Upper lobe of left lung (tissue), 6 donors: ENCODE data around the gene SATL1. TPM values are rescaled to one million over a fixed set of nuclear protein-coding genes. Genes with fewer than 3 reads are reported as not detected.
A peak's percentile ranks its signal among the peaks of the same experiment; 100 is the strongest.

Experiments
- ATAC-seq, 2 donors: fragments of 200-7000 bp; cut with Tn5 transposase; one replicate each; pipeline ENCODE4 v1.9.1; 2022; ENCODE audit warnings: mild to moderate bottlenecking in 2 of 2, moderate library complexity in 2 of 2; ENCODE audit not compliant: low FRiP score in 2 of 2
- DNase-seq, 2 donors: peaks; one replicate each; pipeline ENCODE4 v3.0.0-alpha.2; 2019 to 2020
- H3K27ac ChIP-seq, 4 donors: fragments of 200-600 bp; sonication (generic); one replicate each; pipeline ENCODE4 v1.5.1; 2016 to 2019
- H3K27me3 ChIP-seq, 4 donors: fragments of 200-600 bp; sonication (generic); one replicate each; pipeline ENCODE4 v1.5.1; 2017 to 2019
- H3K36me3 ChIP-seq, 4 donors: fragments of 200-600 bp; sonication (generic); one replicate each; pipeline ENCODE4 v1.5.1; 2016 to 2019
- H3K4me1 ChIP-seq, 4 donors: fragments of 200-600 bp; sonication (generic); one replicate each; pipeline ENCODE4 v1.5.1; 2018 to 2019
- H3K4me3 ChIP-seq, 4 donors: fragments of 200-600 bp; sonication (generic); one replicate each; pipeline ENCODE4 v1.5.1; 2017 to 2019; ENCODE audit warnings: mild to moderate bottlenecking in 2 of 4, moderate library complexity in 1 of 4
- H3K9me3 ChIP-seq, 4 donors: fragments of 200-600 bp; sonication (generic); one replicate each; pipeline ENCODE4 v1.5.1; 2018 to 2019
- EP300 ChIP-seq, 4 donors: sonication (generic); formaldehyde crosslinking; IDR thresholded peaks; one replicate each; pipeline ENCODE4 v1.5.1; 2017; ENCODE audit warnings: antibody characterized with exemption in 4 of 4, control low read depth in 2 of 4
- POLR2A ChIP-seq, 4 donors: fragments of 450-650 bp; IDR thresholded peaks; one replicate each; pipeline ENCODE4 v1.5.1; 2016 to 2017; ENCODE audit warnings: antibody characterized with exemption in 4 of 4, mild to moderate bottlenecking in 2 of 4
- POLR2AphosphoS5 ChIP-seq, 2 donors: sonication (generic); formaldehyde crosslinking; IDR thresholded peaks; one replicate each; pipeline ENCODE4 v1.5.1; 2017; ENCODE audit warnings: antibody characterized with exemption in 2 of 2
- WGBS, 2 donors: methylation state at CpG; one replicate each; pipeline ENCODE4 v1.1.5; 2017 to 2018; 5-methylcytosine and 5-hydroxymethylcytosine counted together
- total RNA-seq, 6 donors: library from RNA; depleted of rRNA in 4 of 6; stranded (reverse); fragments of >200 nt in 4 of 6; gene quantifications; one replicate each; pipeline versions ENCODE4 v1.1.0 to v1.2.1, GENCODE V29; 2016 to 2021
- TF ChIP-seq, protein P1 (sequence below), 6 experiments: fragments of 450-650 bp in 4 of 6; fragments of 200-600 bp in 2 of 6; sonication (generic) in 2 of 6; IDR thresholded peaks; one replicate each; pipeline ENCODE4 v1.5.1; 2016 to 2019; ENCODE audit warnings: antibody characterized with exemption in 6 of 6
- donor health status: DM: no; HTN: no; CAD: no; lungs with moderate emphysema.
- donor health status: DM: no; HTN: yes; CAD: no; lungs with severe emphysema.

Gene SATL1
- total RNA-seq, 6 donors from 2014 or later = not detected

GRCh38 chrX:85112293-85112692, 131.3 kb downstream of the SATL1 start:
- ATAC-seq (no peak), DNase-seq (no peak)
- no peaks in the 10 kb centered on the region for H3K4me1 ChIP-seq
- WGBS, 2 donors = 49 to 52% methylated on average over 7 to 9 of the region's 9 CpGs
- no peak overlapping the region for H3K4me3 ChIP-seq
- no peaks in the 10 kb centered on the region for H3K27me3 ChIP-seq
- H3K27ac ChIP-seq = no peak overlapping the region
- no peaks in the 10 kb centered on the region for H3K36me3 ChIP-seq
- TF ChIP-seq POLR2A (IDR thresholded peaks at IDR 0.05) = no peak
- no peak for TF ChIP-seq POLR2AphosphoS5 (IDR thresholded peaks at IDR 0.05)
- TF ChIP-seq, protein P1, sequence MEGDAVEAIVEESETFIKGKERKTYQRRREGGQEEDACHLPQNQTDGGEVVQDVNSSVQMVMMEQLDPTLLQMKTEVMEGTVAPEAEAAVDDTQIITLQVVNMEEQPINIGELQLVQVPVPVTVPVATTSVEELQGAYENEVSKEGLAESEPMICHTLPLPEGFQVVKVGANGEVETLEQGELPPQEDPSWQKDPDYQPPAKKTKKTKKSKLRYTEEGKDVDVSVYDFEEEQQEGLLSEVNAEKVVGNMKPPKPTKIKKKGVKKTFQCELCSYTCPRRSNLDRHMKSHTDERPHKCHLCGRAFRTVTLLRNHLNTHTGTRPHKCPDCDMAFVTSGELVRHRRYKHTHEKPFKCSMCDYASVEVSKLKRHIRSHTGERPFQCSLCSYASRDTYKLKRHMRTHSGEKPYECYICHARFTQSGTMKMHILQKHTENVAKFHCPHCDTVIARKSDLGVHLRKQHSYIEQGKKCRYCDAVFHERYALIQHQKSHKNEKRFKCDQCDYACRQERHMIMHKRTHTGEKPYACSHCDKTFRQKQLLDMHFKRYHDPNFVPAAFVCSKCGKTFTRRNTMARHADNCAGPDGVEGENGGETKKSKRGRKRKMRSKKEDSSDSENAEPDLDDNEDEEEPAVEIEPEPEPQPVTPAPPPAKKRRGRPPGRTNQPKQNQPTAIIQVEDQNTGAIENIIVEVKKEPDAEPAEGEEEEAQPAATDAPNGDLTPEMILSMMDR (IDR thresholded peaks at IDR 0.05) = no peak
- TF ChIP-seq EP300 (IDR thresholded peaks at IDR 0.05) = no peak
- no peaks in the 10 kb centered on the region for H3K9me3 ChIP-seq

DNA sequence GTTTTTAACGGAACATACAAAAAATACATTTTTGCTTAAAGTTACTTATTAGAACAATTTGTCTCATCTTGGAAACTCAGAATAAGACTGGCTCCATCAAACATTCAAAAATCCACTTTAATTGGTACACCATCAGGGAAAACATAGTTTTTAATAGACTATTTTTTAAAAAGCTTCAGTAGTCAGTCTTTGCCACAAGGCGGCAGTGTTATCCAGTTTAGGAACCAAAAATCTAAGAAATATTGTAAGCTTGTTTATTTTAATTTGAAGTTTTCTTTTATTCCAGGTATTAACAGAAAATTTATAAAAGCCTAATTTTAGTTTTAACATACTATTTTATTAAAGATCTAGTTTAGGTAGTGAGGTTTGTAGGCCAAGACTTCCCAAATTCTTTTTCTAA, 132.2 kb downstream of the SATL1 start:
- no peak for DNase-seq
- Histone ChIP-seq H3K4me3 (no peak overlapping the region), H3K9me3 (no peaks in the 10 kb centered on the region), H3K4me1 (no peaks in the 10 kb centered on the region), H3K27ac (no peak overlapping the region), H3K27me3 (no peaks in the 10 kb centered on the region), H3K36me3 (no peaks in the 10 kb centered on the region)
- TF ChIP-seq POLR2AphosphoS5 (IDR thresholded peaks at IDR 0.05) (no peak), POLR2A (IDR thresholded peaks at IDR 0.05) (no peak), EP300 (IDR thresholded peaks at IDR 0.05) (no peak)
- TF ChIP-seq, protein P1 (IDR thresholded peaks at IDR 0.05) = peak in 4 of 6 experiments; percentile 28 to 60 (median 42)
- WGBS, 2 donors = 31 to 40% methylated on average over 2 of the region's 2 CpGs
- no peak for ATAC-seq

DNA sequence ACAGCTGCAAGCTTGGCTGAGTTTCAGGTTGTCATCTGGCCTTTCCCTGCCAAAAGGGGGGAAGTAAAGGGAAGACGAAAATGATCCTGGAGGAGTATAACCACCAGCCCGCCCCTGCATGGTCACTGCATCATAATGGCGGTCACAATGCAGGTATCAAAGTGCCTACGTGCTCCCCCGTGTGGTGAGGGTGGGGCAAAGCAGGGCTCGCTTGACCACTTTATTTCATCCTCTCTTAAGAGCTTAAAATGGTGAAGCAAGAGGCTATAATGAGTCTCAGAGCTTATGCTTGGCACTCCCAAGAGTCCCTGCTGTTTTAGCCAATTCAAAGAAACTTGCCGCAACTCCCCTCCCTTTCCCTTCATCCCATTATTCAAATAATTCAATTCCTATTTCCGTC, 134.3 kb downstream of the SATL1 start:
- H3K9me3 ChIP-seq = no peaks in the 10 kb centered on the region
- DNase-seq (no peak), ATAC-seq (no peak)
- H3K4me3 ChIP-seq = no peak overlapping the region
- 48 to 79% methylated on average over 8 of the region's 8 CpGs for WGBS, 2 donors
- TF ChIP-seq, protein P1 (IDR thresholded peaks at IDR 0.05) = peak in 2 of 6 experiments; percentile 11 to 23
- TF ChIP-seq POLR2A (IDR thresholded peaks at IDR 0.05) = no peak
- H3K27ac ChIP-seq = no peak overlapping the region
- no peaks in the 10 kb centered on the region for H3K27me3 ChIP-seq
- no peaks in the 10 kb centered on the region for H3K36me3 ChIP-seq
- H3K4me1 ChIP-seq = no peaks in the 10 kb centered on the region

DNA sequence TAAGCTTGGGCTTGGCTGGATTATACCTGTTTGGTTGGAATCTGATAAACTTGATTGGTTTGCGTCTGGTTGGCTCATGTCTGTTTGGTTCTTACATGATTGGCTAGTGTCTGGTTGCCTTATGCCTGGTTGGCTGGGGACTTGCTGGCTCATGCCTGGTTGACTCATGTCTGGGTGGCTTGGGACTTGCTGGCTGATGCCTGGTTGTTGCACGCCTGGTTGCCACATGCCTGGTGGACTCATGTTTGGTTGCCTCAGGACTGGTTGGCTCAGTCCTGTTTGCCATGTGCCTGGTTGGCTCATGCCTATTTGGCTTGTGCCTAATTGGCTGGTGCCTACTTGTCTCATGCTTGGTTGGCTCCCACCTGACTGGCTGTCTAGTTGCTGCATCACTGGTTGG, 135.4 kb downstream of the SATL1 start:
- ATAC-seq (no peak), DNase-seq (peak in 1 of 2 donors; percentile 0)
- Histone ChIP-seq H3K4me1 (no peaks in the 10 kb centered on the region), H3K36me3 (no peaks in the 10 kb centered on the region), H3K4me3 (no peak overlapping the region), H3K27ac (no peak overlapping the region), H3K9me3 (no peaks in the 10 kb centered on the region), H3K27me3 (no peaks in the 10 kb centered on the region)
- TF ChIP-seq POLR2A (IDR thresholded peaks at IDR 0.05) (no peak), POLR2AphosphoS5 (IDR thresholded peaks at IDR 0.05) (no peak), EP300 (IDR thresholded peaks at IDR 0.05) (no peak)
- TF ChIP-seq, protein P1 (IDR thresholded peaks at IDR 0.05) = no peak
- 92 to 100% methylated on average over 1 to 2 of the region's 2 CpGs for WGBS, 2 donors

DNA sequence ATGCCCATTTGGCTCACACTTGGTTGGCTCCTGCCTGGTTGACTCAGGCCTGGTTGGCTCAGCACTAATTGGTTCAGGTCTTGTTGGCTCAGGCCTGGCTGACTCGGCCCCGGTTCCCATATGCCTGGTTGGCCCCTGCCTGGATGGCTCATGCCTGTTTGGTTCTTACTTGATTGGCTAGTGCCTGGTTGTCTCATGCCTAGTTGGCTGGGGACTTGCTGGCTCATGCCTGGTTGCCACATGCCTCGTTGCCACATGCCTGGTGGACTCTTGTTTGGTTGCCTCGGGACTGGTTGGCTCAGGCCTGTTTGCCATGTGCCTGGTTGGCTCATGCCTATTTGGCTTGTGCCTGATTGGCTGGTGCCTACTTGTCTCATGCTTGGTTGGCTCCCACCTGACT, 136.2 kb downstream of the SATL1 start:
- TF ChIP-seq POLR2A (IDR thresholded peaks at IDR 0.05) = no peak
- no peak for TF ChIP-seq POLR2AphosphoS5 (IDR thresholded peaks at IDR 0.05)
- H3K27me3 ChIP-seq = no peaks in the 10 kb centered on the region
- DNase-seq (peak in 1 of 2 donors; percentile 5), ATAC-seq (no peak)
- H3K4me1 ChIP-seq = no peaks in the 10 kb centered on the region
- no peaks in the 10 kb centered on the region for H3K9me3 ChIP-seq
- 76% methylated on average over 2 of the region's 4 CpGs; no CpG with 5 or more reads in 1 of the 2 donors for WGBS, 2 donors
- H3K36me3 ChIP-seq = no peaks in the 10 kb centered on the region
- H3K27ac ChIP-seq = no peak overlapping the region
- no peak overlapping the region for H3K4me3 ChIP-seq
